Measurements from ENCODE around the gene OR10K1. TPM values are rescaled to one million over a fixed set of nuclear protein-coding genes. Genes with fewer than 3 reads are reported as not detected.
"Not testable (repeated sequence)": the region's sequence is repeated elsewhere in the genome, so short reads cannot be mapped to it uniquely, and the experiment has no call there.

Gene OR10K1
- total RNA-seq, 4 donors from 2014 or later, result not detected

DNA sequence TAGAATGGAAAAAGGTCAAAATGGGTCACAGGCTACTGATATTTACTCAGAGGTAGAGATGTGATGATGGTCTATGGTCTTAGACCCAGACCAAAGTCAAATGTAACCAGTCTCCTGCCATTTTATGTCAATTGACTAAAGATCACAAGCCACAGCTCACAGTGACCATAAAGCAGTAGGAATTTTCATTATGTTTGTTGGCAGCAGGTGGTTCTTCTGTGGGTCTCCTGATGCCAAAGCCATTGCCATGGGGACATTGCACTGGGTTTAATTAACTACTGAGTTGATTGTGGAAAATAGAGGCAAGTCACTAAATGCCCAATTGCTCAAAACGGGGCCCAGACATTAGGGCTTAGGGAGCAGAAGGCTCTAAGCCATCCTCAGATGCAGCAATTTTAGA is 35.5 kb upstream of the OR10K1 start, which contains the start of gene OR10K2:
TSS of gene OR10K2 (minus strand) at position 101 of the 400 bp plus-strand sequence. CDS start 5,371 bp downstream, outside the sequence.
- TF ChIP-seq POLR2A (IDR thresholded peaks at IDR 0.05) (no peak), EP300 (IDR thresholded peaks at IDR 0.05) (no peak)
- TF ChIP-seq, protein P1, sequence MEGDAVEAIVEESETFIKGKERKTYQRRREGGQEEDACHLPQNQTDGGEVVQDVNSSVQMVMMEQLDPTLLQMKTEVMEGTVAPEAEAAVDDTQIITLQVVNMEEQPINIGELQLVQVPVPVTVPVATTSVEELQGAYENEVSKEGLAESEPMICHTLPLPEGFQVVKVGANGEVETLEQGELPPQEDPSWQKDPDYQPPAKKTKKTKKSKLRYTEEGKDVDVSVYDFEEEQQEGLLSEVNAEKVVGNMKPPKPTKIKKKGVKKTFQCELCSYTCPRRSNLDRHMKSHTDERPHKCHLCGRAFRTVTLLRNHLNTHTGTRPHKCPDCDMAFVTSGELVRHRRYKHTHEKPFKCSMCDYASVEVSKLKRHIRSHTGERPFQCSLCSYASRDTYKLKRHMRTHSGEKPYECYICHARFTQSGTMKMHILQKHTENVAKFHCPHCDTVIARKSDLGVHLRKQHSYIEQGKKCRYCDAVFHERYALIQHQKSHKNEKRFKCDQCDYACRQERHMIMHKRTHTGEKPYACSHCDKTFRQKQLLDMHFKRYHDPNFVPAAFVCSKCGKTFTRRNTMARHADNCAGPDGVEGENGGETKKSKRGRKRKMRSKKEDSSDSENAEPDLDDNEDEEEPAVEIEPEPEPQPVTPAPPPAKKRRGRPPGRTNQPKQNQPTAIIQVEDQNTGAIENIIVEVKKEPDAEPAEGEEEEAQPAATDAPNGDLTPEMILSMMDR (IDR thresholded peaks at IDR 0.05), result no peak
- WGBS, 2 donors, result 63 to 77% methylated on average over 1 of the region's 1 CpG
- Histone ChIP-seq H3K4me3 (no peak within 1 kb of the TSS), H3K9me3 (peaks cover 0 to 12% (median 0%) of the 10 kb centered on the region in 4 donors), H3K4me1 (no peaks in the 10 kb centered on the region), H3K27ac (no peak within 1 kb of the TSS), H3K36me3 (no peaks in the 10 kb centered on the region), H3K27me3 (no peaks in the 10 kb centered on the region)
- no peak for DNase-seq (ENCODE audit: low spot score in 2 of 2)

DNA sequence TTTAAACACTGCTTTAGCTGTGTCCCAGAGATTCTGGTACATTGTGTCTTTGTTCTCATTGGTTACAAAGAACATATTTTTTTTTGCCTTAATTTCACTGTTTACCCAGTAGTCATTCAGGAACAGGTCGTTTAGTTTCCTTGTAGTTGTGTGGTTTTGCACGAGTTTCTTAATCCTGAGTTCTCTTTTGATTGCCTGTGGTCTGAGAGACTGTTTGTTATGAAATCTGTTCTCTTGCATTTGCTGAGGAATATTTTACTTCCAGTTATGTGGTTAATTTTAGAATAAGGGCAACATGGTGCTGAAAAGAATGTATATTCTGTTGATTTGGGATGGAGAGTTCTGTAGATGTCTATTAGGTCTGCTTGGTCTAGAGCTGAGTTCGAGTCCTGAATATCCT is 31.5 kb upstream of the OR10K1 start:
- H3K27me3 ChIP-seq; DNase-seq (ENCODE audit: low spot score in 2 of 2); H3K27ac ChIP-seq; H3K4me1 ChIP-seq; H3K36me3 ChIP-seq; H3K4me3 ChIP-seq: not testable (repeated sequence)
- WGBS, 2 donors, result 47 to 59% methylated on average over 3 of the region's 3 CpGs
- TF ChIP-seq EP300 (IDR thresholded peaks at IDR 0.05), result peak in 1 of 2 donors; percentile 60
- peaks cover 0 to 22% (median 0%) of the 10 kb centered on the region in 4 donors for H3K9me3 ChIP-seq

DNA sequence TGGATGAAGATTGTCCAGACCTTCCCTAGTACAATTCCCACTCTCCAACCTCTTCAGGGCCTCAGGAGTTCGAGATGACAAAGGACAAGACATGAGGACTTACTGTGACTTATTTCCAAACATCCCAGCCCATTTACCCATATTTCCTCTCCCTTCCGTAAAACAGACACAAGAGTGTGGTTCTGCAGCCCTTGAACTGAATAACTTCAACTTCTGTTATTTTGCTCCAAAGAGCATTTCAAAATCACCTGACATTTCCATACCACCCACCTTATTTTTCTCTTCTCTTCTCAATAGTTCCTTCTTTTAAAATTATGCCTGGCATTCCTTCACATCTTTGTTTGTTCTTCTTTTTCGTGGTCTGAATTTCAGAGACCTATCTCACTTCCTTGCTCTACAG is 26.9 kb upstream of the OR10K1 start:
- WGBS, 2 donors, result 47 to 61% methylated on average over 3 of the region's 3 CpGs
- H3K9me3 ChIP-seq, result peaks cover 0 to 10% (median 0%) of the 10 kb centered on the region in 4 donors
- DNase-seq (ENCODE audit: low spot score in 2 of 2), result no peak
- H3K4me1 ChIP-seq, result no peaks in the 10 kb centered on the region
- H3K27ac ChIP-seq, result no peak overlapping the region
- TF ChIP-seq, protein P1 (IDR thresholded peaks at IDR 0.05), result no peak
- TF ChIP-seq EP300 (IDR thresholded peaks at IDR 0.05) (no peak), POLR2A (IDR thresholded peaks at IDR 0.05) (no peak)
- H3K27me3 ChIP-seq, result no peaks in the 10 kb centered on the region
- no peak overlapping the region for H3K4me3 ChIP-seq
- no peaks in the 10 kb centered on the region for H3K36me3 ChIP-seq

DNA sequence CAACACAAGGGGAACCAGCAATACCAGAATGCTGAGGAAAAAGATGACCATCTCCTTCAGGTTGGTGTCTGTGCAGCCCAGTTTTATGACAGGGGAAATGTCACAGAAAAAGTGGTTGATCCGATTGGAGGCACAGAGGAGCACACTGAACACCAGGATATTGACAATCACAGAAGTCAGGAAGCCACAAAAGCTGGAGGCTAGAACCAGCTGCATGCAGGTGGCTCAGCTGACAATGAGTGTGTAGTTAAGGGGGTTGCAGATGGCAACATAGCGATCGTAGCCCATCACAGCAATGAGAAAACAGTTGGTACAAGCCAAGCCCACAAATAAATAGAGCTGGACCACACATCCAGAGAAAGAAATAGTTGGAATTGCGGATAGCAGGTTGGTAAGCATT is 16.3 kb upstream of the OR10K1 start:
- no peak for DNase-seq (ENCODE audit: low spot score in 2 of 2)
- Histone ChIP-seq H3K27ac (no peak overlapping the region), H3K4me1 (no peaks in the 10 kb centered on the region), H3K4me3 (no peak overlapping the region), H3K27me3 (no peaks in the 10 kb centered on the region), H3K9me3 (no peaks in the 10 kb centered on the region), H3K36me3 (no peaks in the 10 kb centered on the region)
- 84 to 89% methylated on average over 4 of the region's 4 CpGs for WGBS, 2 donors
- TF ChIP-seq POLR2A (IDR thresholded peaks at IDR 0.05) (no peak), EP300 (IDR thresholded peaks at IDR 0.05) (no peak)
- TF ChIP-seq, protein P1 (IDR thresholded peaks at IDR 0.05), result no peak

DNA sequence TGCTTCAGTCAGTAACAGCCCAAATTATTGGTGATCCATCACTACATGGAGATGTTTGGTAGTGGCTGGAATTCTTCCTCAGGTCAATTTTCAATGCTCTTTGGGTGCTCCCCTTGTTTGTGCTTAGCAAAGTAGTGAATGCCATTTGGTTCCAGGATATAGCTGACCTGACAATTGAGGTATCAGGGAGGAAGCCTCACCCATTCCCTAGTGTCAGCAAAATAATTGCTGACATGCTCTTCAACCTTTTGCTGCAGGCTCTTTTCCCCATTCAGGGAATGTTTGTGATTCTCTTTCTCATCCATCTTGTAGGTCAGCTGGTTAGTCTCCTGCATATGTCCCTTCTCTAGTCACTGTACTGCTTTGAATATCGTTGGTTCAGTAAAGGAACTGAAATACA is 7.1 kb upstream of the OR10K1 start:
- H3K27ac ChIP-seq, result no peak overlapping the region
- H3K27me3 ChIP-seq, result no peaks in the 10 kb centered on the region
- no peak for DNase-seq (ENCODE audit: low spot score in 2 of 2)
- no peaks in the 10 kb centered on the region for H3K36me3 ChIP-seq
- H3K4me1 ChIP-seq, result no peaks in the 10 kb centered on the region
- TF ChIP-seq, protein P1 (IDR thresholded peaks at IDR 0.05), result no peak
- TF ChIP-seq POLR2A (IDR thresholded peaks at IDR 0.05) (no peak), EP300 (IDR thresholded peaks at IDR 0.05) (no peak)
- peaks cover 0 to 12% (median 0%) of the 10 kb centered on the region in 4 donors for H3K9me3 ChIP-seq
- H3K4me3 ChIP-seq, result no peak overlapping the region
- WGBS, 2 donors, result 84 to 88% methylated on average over 1 of the region's 1 CpG

DNA sequence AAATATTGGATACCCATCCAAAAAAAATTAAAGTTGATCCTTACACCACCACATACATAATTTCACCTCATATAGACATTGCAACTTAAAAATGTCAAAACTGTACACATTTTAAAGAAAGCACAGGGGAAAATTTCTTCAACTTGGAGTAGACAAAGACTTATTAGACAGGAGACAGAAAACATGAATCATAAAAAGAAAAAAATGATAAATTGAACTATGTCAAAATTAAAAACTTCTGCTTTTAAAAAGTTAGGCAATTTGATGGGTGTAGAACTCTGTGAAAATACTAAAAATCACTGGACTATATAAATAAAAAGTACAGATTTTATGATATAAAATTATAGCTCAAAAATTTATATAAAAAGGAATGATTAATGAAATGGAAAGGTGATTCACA is 4.4 kb upstream of the OR10K1 start:
- DNase-seq (ENCODE audit: low spot score in 2 of 2), result no peak
- H3K27me3 ChIP-seq, result no peaks in the 10 kb centered on the region
- no peaks in the 10 kb centered on the region for H3K36me3 ChIP-seq
- H3K4me1 ChIP-seq, result no peaks in the 10 kb centered on the region
- H3K4me3 ChIP-seq, result no peak overlapping the region
- H3K9me3 ChIP-seq, result peaks cover 0 to 6% (median 0%) of the 10 kb centered on the region in 4 donors
- no peak overlapping the region for H3K27ac ChIP-seq
- TF ChIP-seq, protein P1 (IDR thresholded peaks at IDR 0.05), result no peak
- no peak for TF ChIP-seq EP300 (IDR thresholded peaks at IDR 0.05)
- TF ChIP-seq POLR2A (IDR thresholded peaks at IDR 0.05), result no peak
